Osteoblast (primary cell): Measurements from ENCODE around the gene BAX. TPM values are rescaled to one million over a fixed set of nuclear protein-coding genes. Genes with fewer than 3 reads are reported as not detected.

Source experiments
- DNase-seq: peaks from one replicate; pipeline ENCODE4 v3.0.0; 2011; ENCODE audit warnings: low spot score, mixed read lengths; ENCODE audit not compliant: insufficient read length; ENCODE audit errors: missing footprints
- H2AFZ ChIP-seq: 2 replicates; pipeline ENCODE4 v1.6.0; 2011; ENCODE audit warnings: mild to moderate bottlenecking, low read length
- H3K27ac ChIP-seq: 2 replicates; pipeline ENCODE4 v1.5.1; 2011; ENCODE audit warnings: mild to moderate bottlenecking, low read depth, low read length, moderate library complexity
- H3K27me3 ChIP-seq: 2 replicates; pipeline ENCODE4 v1.6.0; 2012; ENCODE audit warnings: mild to moderate bottlenecking, control low read depth, inconsistent platforms, low read length, moderate library complexity; ENCODE audit not compliant: insufficient read depth
- H3K36me3 ChIP-seq: 2 replicates; pipeline ENCODE4 v1.5.1; 2011; ENCODE audit warnings: mild to moderate bottlenecking, low read length, control low read depth, moderate library complexity; ENCODE audit not compliant: insufficient read depth
- H3K4me1 ChIP-seq: 2 replicates; pipeline ENCODE4 v1.5.1; 2011; ENCODE audit warnings: mild to moderate bottlenecking, low read length, control low read depth, moderate library complexity; ENCODE audit not compliant: insufficient read depth
- H3K4me2 ChIP-seq: 2 replicates; pipeline ENCODE4 v1.6.0; 2011; ENCODE audit warnings: mild to moderate bottlenecking, low read length; ENCODE audit not compliant: insufficient read depth
- H3K4me3 ChIP-seq: fragments of 200-600 bp; sonication (generic); 3 replicates; pipeline ENCODE4 v1.5.1; 2012; ENCODE audit warnings: mild to moderate bottlenecking, low read length, inconsistent platforms; ENCODE audit not compliant: insufficient read depth
- H3K79me2 ChIP-seq: 2 replicates; pipeline ENCODE4 v1.6.0; 2012; ENCODE audit warnings: mild to moderate bottlenecking, low read length, control low read depth, inconsistent platforms; ENCODE audit not compliant: insufficient read depth
- H3K9me3 ChIP-seq: 2 replicates; pipeline ENCODE4 v1.5.1; 2011; ENCODE audit warnings: low read depth, low read length, control low read depth
- H4K20me1 ChIP-seq: 2 replicates; pipeline ENCODE4 v1.6.0; 2012; ENCODE audit warnings: mild to moderate bottlenecking, low read length, control low read depth; ENCODE audit not compliant: insufficient read depth
- total RNA-seq: library from RNA; depleted of rRNA; stranded (reverse); fragments of >200 nt; gene quantifications from 2 replicates; pipeline ENCODE4 v1.2.3, GENCODE V29; 2012
- TF ChIP-seq, protein P1 (sequence below): IDR thresholded peaks from 2 replicates; pipeline ENCODE4 v1.5.1; 2011; ENCODE audit warnings: mild to moderate bottlenecking, low read depth, low read length, moderate library complexity; ENCODE audit errors: extremely low read depth

Gene BAX
- total RNA-seq, 1 donor, result 78.9 TPM

DNA sequence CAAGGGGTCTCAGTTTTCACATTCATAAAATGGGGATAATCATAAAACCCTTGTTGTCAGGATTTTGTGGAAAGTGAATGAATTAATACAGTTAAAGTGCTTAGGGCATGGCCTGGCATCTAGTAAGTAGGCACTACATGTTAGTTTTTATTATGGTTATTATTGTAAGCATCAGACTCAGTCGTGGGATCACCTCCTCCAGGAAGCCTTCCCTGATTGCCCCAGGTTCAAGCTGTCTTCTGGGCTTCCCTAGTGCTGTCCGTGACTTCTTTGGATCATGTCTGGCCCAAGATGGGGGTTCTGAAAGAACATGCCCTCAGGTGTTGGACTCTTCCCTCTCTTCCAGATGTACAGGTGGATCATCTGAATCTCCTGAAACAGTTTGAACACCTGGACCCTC, 43.9 kb upstream of the BAX start:
- Histone ChIP-seq H3K79me2 (no peaks in the 10 kb centered on the region), H3K4me1 (no peaks in the 10 kb centered on the region), H3K36me3 (peaks cover 63% of the 10 kb centered on the region), H3K4me3 (no peak overlapping the region), H2AFZ (no peak overlapping the region), H3K9me3 (no peaks in the 10 kb centered on the region), H3K27me3 (no peaks in the 10 kb centered on the region), H3K4me2 (no peak overlapping the region), H4K20me1 (no peaks in the 10 kb centered on the region), H3K27ac (no peak overlapping the region)
- TF ChIP-seq, protein P1, sequence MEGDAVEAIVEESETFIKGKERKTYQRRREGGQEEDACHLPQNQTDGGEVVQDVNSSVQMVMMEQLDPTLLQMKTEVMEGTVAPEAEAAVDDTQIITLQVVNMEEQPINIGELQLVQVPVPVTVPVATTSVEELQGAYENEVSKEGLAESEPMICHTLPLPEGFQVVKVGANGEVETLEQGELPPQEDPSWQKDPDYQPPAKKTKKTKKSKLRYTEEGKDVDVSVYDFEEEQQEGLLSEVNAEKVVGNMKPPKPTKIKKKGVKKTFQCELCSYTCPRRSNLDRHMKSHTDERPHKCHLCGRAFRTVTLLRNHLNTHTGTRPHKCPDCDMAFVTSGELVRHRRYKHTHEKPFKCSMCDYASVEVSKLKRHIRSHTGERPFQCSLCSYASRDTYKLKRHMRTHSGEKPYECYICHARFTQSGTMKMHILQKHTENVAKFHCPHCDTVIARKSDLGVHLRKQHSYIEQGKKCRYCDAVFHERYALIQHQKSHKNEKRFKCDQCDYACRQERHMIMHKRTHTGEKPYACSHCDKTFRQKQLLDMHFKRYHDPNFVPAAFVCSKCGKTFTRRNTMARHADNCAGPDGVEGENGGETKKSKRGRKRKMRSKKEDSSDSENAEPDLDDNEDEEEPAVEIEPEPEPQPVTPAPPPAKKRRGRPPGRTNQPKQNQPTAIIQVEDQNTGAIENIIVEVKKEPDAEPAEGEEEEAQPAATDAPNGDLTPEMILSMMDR, result no peak
- no peak for DNase-seq

DNA sequence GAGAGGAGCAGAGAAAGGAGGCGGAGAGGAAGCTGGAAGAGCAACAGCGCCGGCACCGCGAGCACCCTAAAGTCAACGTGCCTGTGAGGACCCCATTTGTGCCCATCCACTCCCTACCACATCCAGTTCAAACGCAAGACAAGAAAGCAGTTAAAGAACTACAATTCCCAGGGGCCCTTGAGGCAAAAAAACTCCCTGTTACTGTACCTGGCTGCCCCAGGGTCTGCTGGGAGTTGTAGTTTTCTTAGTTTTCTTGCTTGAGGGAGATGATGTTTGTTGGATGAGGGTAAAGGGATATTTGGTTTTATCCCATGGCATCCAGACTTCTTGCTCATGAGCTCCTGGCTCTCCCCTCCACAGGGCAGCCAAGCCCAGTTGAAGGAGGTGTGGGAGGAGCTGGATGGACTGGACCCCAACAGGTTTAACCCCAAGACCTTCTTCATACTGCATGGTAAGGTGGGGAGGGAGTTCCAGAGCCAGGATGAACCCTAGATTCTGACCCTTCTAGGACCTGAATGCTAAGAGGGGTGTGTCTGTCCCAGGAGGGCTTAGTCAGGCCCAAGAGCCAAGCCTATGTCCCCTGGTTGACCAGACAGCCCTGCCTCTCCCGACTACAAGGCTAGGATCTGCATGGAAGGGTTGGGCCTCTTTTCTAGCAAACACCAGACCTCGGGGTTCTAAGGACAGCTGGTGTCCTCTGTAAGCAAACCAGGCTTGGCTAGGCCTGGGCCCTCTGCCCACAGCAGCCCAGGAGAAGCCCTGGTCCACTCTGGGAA, 41.4 kb upstream of the BAX start:
- H3K36me3 ChIP-seq, result peaks cover 69% of the 10 kb centered on the region
- H3K79me2 ChIP-seq, result no peaks in the 10 kb centered on the region
- H3K4me3 ChIP-seq, result no peak overlapping the region
- DNase-seq, result peak; percentile 78
- no peaks in the 10 kb centered on the region for H3K4me1 ChIP-seq
- TF ChIP-seq, protein P1, result no peak
- no peaks in the 10 kb centered on the region for H3K9me3 ChIP-seq
- no peaks in the 10 kb centered on the region for H3K27me3 ChIP-seq
- H2AFZ ChIP-seq, result no peak overlapping the region
- H3K4me2 ChIP-seq, result no peak overlapping the region
- no peak overlapping the region for H3K27ac ChIP-seq
- no peaks in the 10 kb centered on the region for H4K20me1 ChIP-seq

DNA sequence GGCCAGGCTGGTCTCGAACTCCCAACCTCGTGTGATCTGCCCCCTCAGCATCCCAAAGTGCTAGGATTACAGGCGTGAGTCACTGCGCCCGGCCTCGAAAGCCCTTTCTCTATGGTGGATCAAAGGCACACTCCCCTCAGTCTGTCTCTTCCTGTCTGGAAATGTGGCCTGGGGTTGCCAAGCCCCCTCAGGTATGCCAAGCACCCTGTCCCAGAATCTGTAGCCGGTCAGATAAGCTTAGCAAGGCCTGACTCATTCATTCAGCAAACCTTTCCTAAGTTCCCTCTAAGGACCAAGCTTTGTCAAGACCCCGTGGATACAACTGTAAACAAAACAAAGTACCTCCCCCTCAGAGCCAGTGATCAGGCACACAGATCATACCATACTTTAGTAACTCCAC, 40.5 kb upstream of the BAX start:
- peak; percentile 38 for DNase-seq
- no peak overlapping the region for H3K27ac ChIP-seq
- no peaks in the 10 kb centered on the region for H3K4me1 ChIP-seq
- no peaks in the 10 kb centered on the region for H3K9me3 ChIP-seq
- H3K4me3 ChIP-seq, result no peak overlapping the region
- no peaks in the 10 kb centered on the region for H3K79me2 ChIP-seq
- peaks cover 76% of the 10 kb centered on the region for H3K36me3 ChIP-seq
- H4K20me1 ChIP-seq, result no peaks in the 10 kb centered on the region
- no peak overlapping the region for H3K4me2 ChIP-seq
- TF ChIP-seq, protein P1, result no peak
- no peak overlapping the region for H2AFZ ChIP-seq
- H3K27me3 ChIP-seq, result no peaks in the 10 kb centered on the region

DNA sequence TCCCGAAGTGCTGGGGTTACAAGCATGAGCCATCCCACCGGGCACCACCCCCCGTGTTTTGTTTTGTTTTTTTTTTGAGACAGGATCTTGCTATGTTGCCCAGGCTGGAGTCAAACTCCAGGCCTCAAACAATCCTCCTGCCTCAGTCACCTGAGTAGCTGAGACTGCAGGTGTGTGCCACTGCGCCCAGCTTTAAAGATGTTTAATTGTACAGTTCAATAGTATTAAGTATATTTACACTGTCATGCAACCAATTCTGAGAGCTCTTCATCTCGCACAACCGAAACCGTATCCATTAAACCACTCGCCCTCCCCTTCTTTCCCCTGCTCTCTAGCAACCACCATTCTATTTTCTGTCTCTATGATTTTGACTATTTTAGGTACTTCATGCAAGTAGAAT, 38.9 kb upstream of the BAX start:
- TF ChIP-seq, protein P1, result no peak
- H3K9me3 ChIP-seq, result no peaks in the 10 kb centered on the region
- no peak overlapping the region for H3K4me2 ChIP-seq
- no peaks in the 10 kb centered on the region for H3K79me2 ChIP-seq
- H3K4me3 ChIP-seq, result no peak overlapping the region
- H3K27ac ChIP-seq, result no peak overlapping the region
- no peaks in the 10 kb centered on the region for H3K27me3 ChIP-seq
- no peaks in the 10 kb centered on the region for H4K20me1 ChIP-seq
- no peak overlapping the region for H2AFZ ChIP-seq
- H3K4me1 ChIP-seq, result no peaks in the 10 kb centered on the region
- no peak for DNase-seq
- peaks cover 67% of the 10 kb centered on the region for H3K36me3 ChIP-seq
